Fibroblast of upper back skin (primary cell): ENCODE results near the gene ARHGEF10L.
"Not testable (repeated sequence)": the region's sequence is repeated elsewhere in the genome, so short reads cannot be mapped to it uniquely, and the experiment has no call there.

Source experiments
- DNase-seq: peaks from one replicate; pipeline ENCODE4 v3.0.0-alpha.2; 2013

The ARHGEF10L gene

DNA sequence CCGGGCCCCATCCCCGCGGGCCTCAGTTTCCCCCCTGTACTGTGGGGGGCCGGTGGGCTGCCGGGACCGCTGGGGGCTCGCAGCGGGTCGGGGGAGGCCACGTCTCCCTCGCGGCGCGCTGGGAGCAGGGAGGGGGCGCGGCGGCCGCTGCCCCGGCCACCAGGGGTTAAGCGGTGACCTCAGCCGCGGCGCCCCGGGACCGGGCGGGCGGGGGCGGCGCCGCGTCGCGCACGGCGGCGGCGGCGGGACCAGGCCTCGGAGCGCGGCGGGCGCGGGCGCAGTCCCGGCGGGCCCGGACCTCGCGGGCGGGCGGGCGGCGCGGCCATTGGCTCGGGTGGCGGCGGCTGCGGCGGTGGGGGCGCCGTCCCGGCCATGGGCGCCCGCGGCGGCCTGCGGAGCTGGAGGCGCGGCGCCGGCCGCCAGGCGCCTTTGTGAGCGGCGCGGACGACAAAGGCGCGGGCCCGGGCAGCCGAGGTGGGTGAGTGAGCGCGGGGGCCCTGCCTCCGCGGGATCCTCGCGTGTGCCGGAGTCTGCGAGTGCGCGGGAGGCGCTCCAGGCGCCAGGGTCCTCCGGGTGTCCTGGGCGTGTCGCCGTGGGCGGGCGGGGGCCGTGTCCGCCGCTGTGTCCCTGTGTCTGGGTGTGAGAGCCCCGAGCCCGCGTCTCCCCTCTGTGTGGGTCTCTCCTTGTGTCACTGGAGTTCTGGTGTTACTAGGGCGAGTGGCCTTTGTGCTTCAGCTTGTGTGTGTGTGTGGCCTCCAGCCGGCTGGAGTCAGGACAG, at the start of gene ARHGEF10L:
Gene ARHGEF10L, plus strand, starts transcription at position 222 of the 778 bp plus-strand sequence. CDS start 40,898 bp downstream, outside the sequence.
- no peak for DNase-seq

DNA sequence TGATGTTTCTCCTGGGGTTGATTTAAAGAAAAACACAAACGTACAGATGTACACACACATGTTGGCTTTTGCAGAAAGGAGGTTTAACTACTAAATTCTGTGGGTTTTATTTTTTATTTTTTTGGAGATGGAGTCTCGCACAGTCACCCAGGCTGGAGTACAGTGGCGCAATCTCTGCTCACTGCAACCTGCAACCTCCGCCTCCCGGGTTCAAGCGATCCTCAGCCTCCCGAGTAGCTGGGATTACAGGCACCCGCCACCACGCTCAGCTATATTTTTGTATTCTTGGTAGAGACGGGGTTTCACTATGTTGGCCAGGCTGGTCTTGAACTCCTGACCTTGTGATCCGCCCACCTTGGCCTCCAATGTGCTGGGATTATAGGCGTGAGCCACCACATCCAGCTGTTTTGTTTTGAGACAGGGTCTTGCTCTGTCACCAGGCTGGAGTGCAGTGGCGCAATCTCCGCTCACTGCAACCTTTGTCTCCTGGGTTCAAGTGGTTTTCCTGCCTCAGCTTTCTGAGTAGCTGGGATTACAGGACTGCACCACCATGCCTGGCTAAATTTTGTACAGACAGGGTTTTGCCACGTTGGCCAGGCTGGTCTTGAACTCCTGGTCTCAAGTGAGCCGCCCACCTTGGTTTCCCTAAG, 49.6 kb upstream of the ARHGEF10L start:
- not testable (repeated sequence) for DNase-seq

GRCh38 chr1:17490667-17491066, 48.8 kb upstream of the ARHGEF10L start:
- DNase-seq = not testable (repeated sequence)

GRCh38 chr1:17494114-17494729, 45.3 kb upstream of the ARHGEF10L start:
- DNase-seq = peak; percentile 58

DNA sequence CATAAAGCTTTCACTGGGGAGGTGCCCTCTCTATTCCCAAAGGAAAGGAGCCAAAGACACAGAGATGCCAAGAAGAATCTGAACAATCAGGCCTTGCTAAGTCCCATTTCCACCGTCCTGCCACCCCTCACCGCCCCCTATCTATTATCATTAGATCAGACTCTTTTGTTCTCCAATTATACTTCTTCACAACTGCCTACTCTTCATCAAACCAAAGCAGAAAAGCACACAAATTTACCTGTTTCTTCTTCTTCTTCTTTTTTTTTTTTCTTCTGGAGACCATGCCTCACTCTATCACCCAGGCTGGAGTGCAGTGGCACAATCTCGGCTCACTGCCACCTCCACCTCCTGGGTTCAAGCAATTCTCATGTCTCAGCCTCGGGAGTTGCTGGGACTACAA, 43.1 kb upstream of the ARHGEF10L start:
- DNase-seq = no peak

GRCh38 chr1:17498214-17498613, 41.3 kb upstream of the ARHGEF10L start:
- no peak for DNase-seq

- peak; percentile 86 for DNase-seq
Observed at GRCh38 chr1:17502326-17502778, 37.1 kb upstream of the ARHGEF10L start.

- DNase-seq = no peak
Observed at GRCh38 chr1:17503146-17503545, 36.4 kb upstream of the ARHGEF10L start.

GRCh38 chr1:17507200-17507599, 32.3 kb upstream of the ARHGEF10L start:
- not testable (repeated sequence) for DNase-seq

GRCh38 chr1:17507915-17508314, 31.6 kb upstream of the ARHGEF10L start:
- no peak for DNase-seq

DNA sequence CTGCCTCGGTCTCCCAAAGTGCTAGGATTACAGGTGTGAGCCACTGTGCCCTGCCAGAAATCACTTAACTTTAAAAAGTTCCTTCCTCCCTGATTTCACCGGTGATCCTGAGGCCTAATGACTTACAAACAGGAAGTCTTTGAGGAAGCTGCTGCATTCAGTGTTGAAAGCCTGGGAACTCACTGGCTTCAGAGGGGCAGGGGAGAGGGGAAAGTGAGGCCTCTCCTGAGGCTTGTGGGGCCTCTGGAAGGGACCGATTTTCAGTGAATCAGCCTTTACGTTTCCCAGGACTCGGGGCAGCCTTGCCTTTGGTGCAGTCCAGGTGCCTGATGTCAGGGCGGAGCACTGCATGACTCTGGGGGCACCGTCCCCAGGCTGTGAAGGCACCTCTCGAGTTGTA, 30.1 kb upstream of the ARHGEF10L start:
- no peak for DNase-seq

- no peak for DNase-seq
Observed at GRCh38 chr1:17510138-17510537, 29.4 kb upstream of the ARHGEF10L start.

GRCh38 chr1:17511188-17511587, 28.3 kb upstream of the ARHGEF10L start:
- no peak for DNase-seq

- DNase-seq = no peak
Observed at GRCh38 chr1:17513131-17513530, 26.4 kb upstream of the ARHGEF10L start.

GRCh38 chr1:17514776-17515175, 24.7 kb upstream of the ARHGEF10L start:
- DNase-seq = no peak

DNA sequence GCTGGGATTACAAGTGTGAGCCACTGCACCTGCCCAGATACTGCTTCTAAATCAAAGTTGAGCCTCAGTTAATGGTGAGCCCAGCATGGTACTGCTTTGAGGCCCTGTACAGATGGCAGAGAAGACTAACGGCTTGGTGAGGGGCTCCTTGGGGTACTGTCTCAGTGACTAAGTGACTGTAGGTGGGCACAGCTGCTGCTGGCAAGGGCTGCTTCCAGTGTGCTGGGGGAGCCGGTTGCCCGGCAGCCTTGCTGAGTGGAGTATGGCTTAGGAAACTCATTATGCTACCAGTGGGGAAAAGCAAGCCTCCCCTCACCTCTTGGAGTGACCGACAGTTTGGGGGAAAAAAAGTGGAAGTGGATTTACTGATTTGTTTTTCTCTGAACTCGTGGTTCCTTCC, 23.6 kb upstream of the ARHGEF10L start:
- DNase-seq = no peak

DNA sequence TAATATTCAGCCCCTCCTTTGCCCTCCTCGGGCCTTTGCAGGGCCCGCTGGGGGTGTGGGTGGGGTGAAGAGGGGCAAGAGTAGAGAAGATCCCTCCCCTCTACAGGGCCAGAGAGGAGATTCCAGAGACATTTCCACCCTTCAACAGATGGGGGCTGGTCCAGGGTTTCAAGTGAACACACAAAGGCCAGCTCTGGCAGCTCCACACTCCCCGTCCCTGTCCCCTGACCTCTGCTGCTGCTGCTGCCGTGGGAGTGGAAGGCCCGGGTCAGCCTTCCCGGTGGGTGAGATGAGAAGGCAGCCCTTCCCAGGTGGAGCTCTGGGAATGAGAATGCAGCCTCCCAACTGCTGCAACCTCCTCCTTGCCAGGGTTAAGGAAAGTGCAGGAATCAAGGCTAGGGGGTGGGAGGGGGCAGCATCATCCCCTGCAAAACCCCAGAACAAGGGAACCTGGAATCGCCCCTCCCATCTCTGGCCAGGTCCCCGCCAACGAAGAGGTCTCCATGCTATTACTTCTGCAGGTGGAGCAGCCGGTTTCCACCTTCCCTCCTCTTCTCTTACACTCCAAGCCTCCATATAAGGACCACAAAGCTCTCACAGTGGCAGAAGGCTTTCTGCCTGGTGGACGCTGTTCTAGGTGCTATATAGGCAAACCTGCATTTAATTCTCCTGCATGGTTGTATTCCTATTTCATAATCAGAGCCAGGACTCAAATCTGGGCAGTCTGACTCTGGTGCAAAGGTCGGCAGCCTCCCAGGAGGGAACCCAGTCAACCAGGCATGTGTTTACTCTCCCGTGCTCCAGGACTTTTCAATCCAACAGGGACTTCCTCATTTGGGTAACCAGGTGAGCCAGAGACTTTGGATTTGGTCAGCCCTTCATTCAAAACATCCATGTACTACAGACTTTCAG, 22.9 kb upstream of the ARHGEF10L start:
- no peak for DNase-seq

- no peak for DNase-seq
Observed at GRCh38 chr1:17520041-17520440, 19.5 kb upstream of the ARHGEF10L start.

DNA sequence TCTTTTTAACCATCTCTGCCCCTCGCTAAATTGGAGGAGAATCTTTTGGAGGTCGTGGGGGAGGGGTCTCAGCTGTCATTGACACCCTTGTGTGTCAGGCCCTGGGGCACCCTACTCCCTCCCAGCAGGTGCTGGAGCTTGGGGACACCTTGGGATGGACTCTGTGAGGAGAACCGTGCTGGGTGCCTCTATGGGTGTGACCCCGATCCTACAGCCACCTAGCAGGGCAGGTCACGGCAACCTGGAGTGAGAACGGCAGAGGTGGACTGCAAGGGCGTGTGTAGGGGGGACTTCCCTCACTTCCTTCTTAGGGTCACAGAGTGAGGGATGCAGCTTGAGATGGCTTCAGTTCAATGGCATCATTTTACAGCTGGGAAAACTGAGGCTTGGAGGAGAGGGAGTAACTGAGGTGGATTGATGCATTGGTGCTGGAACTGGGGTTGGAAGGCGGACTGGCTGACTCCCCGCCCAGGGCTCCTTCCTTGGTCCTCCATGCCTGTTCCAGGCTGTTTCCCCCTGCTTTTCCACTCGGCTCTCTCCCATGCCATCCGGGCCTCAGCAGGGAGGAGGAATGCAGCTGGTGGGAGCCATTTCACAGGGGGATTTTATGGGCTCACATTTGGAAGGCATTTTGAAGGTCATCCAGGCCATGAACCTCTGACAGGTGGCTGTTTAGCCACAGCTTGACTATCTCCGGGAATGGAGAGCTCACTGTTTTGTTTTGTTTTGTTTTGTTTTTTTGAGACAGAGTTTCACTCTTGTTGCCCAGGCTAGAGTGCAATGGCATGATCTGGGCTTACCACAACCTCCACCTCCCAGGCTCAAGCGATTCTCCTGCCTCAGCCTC, 18.8 kb upstream of the ARHGEF10L start:
- DNase-seq = no peak

GRCh38 chr1:17521946-17522612, 17.4 kb upstream of the ARHGEF10L start:
- DNase-seq = no peak
